NCI-H1436 treated with DMSO at 0.1 percent for 48 hours (cell line): Measurements from ENCODE around the gene POLA1.

Source experiments
- DNase-seq: peaks from one replicate; lab custom pipeline; 2025; lab: John Stamatoyannopoulos, UW

The POLA1 gene

GRCh38 chrX:25026576-25026975 lies 332.9 kb downstream of the POLA1 start:
- no peak for DNase-seq

DNA sequence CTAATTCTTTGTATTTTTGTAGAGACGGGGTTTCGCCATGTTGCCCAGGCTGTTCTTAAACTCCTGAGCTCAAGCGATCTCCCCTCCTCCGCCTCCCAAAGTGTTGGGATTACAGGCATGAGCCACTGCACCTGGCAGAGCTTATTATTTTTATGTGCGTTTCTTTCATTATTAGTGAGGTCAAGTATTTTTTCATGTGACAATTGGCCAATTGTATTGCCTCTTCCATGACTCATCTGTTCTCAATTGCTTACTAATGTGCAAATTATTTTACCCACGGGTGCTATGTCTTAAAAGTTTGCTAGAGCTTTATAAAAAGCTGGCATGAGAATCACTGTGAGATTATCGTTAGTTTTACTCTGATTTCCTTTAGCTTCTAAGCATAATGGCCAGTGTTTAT lies 335.0 kb downstream of the POLA1 start:
- no peak for DNase-seq

- no peak for DNase-seq
Observed at GRCh38 chrX:25029288-25029825, 335.6 kb downstream of the POLA1 start.

DNA sequence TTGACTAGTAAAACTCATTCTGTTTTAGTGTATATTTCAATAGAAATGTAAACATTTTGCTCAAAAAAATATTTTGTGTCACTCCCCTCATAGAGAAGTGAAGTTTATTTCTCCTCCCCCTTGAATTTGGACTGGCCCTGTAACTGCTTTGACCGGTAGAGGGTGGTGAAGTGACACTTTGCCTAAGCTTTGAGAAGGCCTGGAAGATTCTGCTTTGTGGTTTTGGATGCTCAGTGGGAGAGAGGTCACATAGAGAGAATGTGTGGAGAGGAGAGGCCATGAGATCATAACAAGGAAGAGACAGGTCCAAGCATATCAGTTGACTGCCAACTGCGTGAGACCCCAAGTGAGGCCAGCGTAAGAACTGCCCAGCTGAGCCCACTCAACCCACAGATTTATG lies 341.2 kb downstream of the POLA1 start:
- no peak for DNase-seq

GRCh38 chrX:25039036-25039435 lies 345.3 kb downstream of the POLA1 start:
- no peak for DNase-seq

DNA sequence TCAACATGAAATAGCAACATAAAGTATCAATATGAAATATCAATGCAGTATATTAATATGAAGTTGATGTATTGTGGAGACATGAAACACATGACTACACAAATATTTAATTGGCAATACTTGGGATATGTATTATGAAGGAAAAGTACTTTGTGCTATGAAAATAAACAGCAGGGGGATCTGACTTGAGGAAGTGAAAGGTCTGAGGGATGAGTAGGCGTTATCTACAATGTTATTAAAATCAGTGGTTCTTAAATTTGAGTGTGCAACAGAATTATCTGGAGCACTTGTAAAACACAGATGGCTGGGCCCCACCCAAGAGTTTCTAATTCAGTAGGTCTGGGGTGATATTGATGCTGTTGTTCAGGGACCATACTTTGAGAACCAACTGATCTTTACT lies 349.5 kb downstream of the POLA1 start:
- no peak for DNase-seq
